ENCODE results near the gene MCM9. TPM values are rescaled to one million over a fixed set of nuclear protein-coding genes. Genes with fewer than 3 reads are reported as not detected.

Gene MCM9
- total RNA-seq, 1 experiment from 2014 or later, result 18.6 TPM

GRCh38 chr6:118825661-118826060, 109.3 kb downstream of the MCM9 start:
- H3K27me3 Mint-ChIP-seq (ENCODE audit: low read depth), result no peaks in the 10 kb centered on the region
- no peak overlapping the region for H2BK20ac ChIP-seq (ENCODE audit: low read depth, low read length, poor library complexity, severe bottlenecking)
- no peak overlapping the region for H3T11ph ChIP-seq (ENCODE audit: low read length)

More at GRCh38 chr6:118825661-118826060, 109.3 kb downstream of the MCM9 start:
- H4K5ac ChIP-seq (ENCODE audit: insufficient read length, low read depth, low read length), result no peak overlapping the region
- H3K14ac ChIP-seq (ENCODE audit: insufficient read depth, low read length), result no peak overlapping the region
- no peaks in the 10 kb centered on the region for H4K20me1 ChIP-seq (ENCODE audit: control insufficient read depth, insufficient read depth, insufficient read length)
- no peak overlapping the region for H2BK15ac ChIP-seq (ENCODE audit: low read depth, low read length)
- no peaks in the 10 kb centered on the region for H3K79me2 ChIP-seq (ENCODE audit: insufficient read depth, low read length)
- no peak overlapping the region for H2AFZ ChIP-seq (ENCODE audit: low read length)
- no peak overlapping the region for H3K23ac ChIP-seq (ENCODE audit: insufficient read length, low read depth, low read length)
- H3K36me3 Mint-ChIP-seq (ENCODE audit: insufficient read depth in 1 of 3, low read depth in 3 of 3), result peaks cover 14 to 40% (median 22%) of the 10 kb centered on the region in 3 experiments; a peak in 6 of 7 replicates
- DNase-seq, result no peak
- no peak overlapping the region for H2BK120ac ChIP-seq (ENCODE audit: low read depth, low read length, poor library complexity, severe bottlenecking)
- H3K4me1 Mint-ChIP-seq, result no peaks in the 10 kb centered on the region
- H2BK5ac ChIP-seq (ENCODE audit: insufficient read length, low read length), result no peak overlapping the region
- no peak overlapping the region for H3K4me3 Mint-ChIP-seq
- no peak overlapping the region for H4K91ac ChIP-seq (ENCODE audit: insufficient read length, low read depth, low read length)
- H3K9me3 Mint-ChIP-seq, result peaks cover 4 to 7% of the 10 kb centered on the region in 2 experiments; a peak in 3 of 5 replicates
- H3K4me2 ChIP-seq (ENCODE audit: insufficient read depth, insufficient read length, low read length), result no peak overlapping the region
- no peaks in the 10 kb centered on the region for H3K23me2 ChIP-seq (ENCODE audit: insufficient read length, low read depth, low read length, poor library complexity, severe bottlenecking)
- no peak overlapping the region for H3K56ac ChIP-seq (ENCODE audit: insufficient read length, low read depth, low read length)
- H2AK5ac ChIP-seq (ENCODE audit: insufficient read length, low read length), result no peak overlapping the region
- no peak overlapping the region for H3K18ac ChIP-seq (ENCODE audit: insufficient read length, low read depth, low read length)
- no peak overlapping the region for H2BK12ac ChIP-seq (ENCODE audit: insufficient read length, low read depth, low read length)
- TF ChIP-seq CTCF (conservative IDR thresholded peaks at IDR 0.05), result no peak
- no peaks in the 10 kb centered on the region for H3K4me1 ChIP-seq (ENCODE audit: insufficient read depth, low read length)
- no peaks in the 10 kb centered on the region for H3K27me3 ChIP-seq (ENCODE audit: insufficient read depth, low read length)
- H3K27ac ChIP-seq (ENCODE audit: insufficient read length, low read depth, low read length), result no peak overlapping the region
- no peaks in the 10 kb centered on the region for H3K9me3 ChIP-seq (ENCODE audit: control insufficient read depth, low read depth, low read length)
- no peak overlapping the region for H3K4ac ChIP-seq (ENCODE audit: low read depth, low read length)
- H3K27ac Mint-ChIP-seq, result no peak overlapping the region
- H3K9ac ChIP-seq (ENCODE audit: extremely low read depth, insufficient read length, low read length), result no peak overlapping the region
- no CpG with 5 or more reads among the region's 4 CpGs for WGBS (ENCODE audit: extremely low coverage, insufficient read length, low lambda C conversion rate)
- H4K8ac ChIP-seq (replicated peaks; ENCODE audit: insufficient read length, low read depth, low read length), result no peak overlapping the region
- H3K79me1 ChIP-seq (ENCODE audit: insufficient read depth, low read depth, low read length, poor library complexity, severe bottlenecking), result no peaks in the 10 kb centered on the region

All from H9 (cell line).